Activated naive CD4-positive, alpha-beta T cell (primary cell): ENCODE results near the gene FBXL17.

Source experiments
- DNase-seq, 4 experiments: peaks; one replicate each; lab custom pipeline; 2025; lab: John Stamatoyannopoulos, UW

The FBXL17 gene

DNA sequence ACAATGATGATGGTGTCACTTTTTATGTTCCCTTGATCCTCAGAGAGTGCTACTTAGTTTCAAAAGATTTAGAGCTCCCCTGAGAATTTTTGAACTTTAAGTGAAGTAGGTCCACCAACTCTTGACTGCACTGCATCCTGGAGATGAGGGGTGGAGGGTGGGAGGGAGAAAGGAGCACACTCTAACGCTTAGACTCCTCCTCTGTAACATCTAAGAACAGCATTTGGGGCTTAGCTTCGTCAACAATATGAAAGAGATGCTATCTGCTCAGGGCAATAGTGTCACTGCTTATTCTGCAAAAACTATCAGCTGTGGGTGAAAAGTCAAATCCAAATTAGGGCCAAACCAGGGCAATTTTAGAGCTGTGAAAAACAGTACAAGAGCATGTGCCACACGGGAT is 468.4 kb downstream of the FBXL17 start:
- no peak for DNase-seq

DNA sequence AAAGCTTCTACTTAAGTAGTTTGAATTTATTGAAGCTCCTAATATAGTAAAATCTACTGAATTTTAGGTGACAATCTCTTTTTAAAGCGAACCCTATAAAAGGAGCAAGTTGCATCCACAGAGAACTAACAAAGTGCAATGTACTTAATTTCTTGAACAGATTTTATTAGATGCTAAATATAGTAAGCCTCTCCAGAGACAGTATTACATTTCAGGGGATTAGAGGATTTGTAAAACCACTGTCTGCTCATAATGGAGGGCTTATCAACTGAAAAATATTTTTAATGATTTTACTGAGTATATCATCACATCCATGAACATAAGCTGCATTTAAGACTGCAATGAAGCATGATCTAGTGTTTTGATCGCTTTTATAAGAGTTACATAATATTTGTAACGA is 481.2 kb downstream of the FBXL17 start:
- no peak for DNase-seq

- DNase-seq, result no peak
These were observed 487.5 kb downstream of the FBXL17 start for GRCh38 chr5:107894361-107894760.

DNA sequence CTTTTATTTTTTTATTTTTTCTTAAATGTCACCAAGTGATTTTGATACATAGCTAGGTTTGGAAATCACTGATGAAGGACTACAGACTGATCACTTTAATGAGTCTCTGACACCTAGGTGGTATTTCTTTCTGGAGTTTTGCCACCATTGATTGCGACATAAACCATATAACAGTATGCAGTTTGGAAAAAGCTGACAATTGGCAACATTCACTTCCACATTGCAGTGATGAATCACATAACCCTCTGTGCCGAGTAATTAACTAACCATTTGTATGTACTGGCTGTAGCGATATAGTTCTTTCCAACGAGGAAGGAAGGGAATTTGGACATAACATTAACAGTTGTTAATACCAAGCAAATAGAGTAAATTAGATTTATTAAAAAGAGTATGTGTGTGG is 488.3 kb downstream of the FBXL17 start:
- DNase-seq, result no peak

DNA sequence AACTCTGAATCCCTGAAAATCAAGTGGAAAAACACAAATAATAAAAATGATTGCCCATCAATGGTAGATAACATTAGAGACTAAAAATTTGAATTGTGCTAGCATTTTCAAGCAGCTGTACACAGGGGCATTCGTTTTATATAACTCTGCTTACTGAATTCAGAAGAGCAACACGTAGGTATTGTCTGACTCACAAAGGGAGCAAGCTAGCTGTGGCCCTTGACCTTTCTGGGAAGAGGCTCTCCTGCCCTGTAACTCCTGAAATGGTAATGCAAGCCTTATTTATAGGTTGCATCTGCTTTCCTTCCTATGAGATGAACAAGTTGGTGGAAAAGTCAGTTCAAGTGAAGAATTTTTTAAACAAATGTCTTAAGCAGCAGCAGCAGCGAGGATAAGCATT is 492.5 kb downstream of the FBXL17 start:
- no peak for DNase-seq

DNA sequence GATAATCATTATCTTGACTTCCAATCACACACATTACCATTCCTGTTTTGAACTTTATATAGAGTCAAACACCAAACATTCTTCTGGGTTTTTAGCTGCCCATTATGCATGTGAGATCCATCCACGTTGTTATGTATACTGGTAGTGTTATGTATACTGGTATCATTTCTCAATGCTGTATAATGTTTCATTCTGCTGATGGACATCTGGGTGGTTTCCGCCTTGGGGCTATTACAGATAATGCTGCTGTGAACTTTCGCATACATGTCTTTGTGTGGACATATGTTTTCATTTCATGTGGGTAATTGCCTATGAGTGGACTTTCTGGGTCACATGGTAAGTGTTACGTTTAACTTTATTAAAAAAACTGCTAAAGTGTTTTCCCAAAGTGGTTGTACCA is 493.4 kb downstream of the FBXL17 start:
- DNase-seq, result no peak

DNA sequence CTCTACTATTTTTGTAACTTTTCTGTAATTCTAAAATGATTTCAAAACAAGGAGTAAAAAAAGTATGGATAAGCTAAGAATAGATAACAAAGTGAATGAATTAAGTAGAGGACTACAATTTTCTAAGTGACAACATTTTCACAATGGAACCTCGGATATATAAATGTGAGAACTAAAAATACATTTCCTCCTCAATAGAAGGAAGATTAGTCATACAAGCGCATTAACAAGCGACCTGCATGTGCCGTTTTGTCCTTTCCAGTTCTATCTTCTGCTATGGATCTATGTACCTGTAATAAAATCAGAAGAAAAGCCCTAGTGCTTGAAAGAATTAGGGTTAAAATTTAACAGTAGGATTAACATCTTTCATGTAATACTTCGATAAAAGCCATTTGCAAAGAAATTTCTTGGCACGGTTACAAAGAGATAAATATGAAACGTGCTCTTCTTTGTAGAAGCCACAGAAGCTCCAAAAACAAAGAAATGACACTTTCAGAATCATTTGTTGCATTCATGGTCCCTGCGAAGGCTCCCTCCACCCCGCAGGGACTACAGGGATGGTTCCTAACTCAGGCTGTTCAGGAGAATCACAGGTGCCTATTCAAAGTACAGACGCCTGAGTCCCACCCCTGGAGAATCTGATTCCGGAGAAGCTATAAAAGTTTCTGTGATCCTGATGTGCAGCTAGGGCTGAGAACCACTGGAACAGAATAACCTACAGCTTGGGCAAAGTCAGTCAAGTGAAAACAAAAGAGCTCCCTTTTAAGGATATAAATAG is 494.5 kb downstream of the FBXL17 start:
- no peak for DNase-seq

DNA sequence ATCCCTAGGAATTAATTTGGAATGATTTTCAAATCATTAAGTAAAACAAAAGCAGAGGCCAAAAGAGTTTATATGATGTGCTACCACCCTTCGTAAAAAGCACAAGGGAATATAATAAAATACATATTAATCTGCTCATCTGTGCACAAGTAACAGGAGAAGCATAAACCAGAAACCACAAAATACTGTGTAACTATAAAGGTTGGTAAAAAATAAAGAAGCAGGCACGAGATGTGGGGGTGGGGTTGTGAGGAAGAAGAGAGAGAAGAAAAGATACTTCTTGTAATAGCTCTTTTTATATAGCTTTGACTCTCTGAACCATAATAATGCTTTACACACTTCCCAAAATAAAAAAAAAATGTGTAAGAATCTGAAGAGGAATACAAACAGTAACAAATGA is 496.3 kb downstream of the FBXL17 start:
- DNase-seq, result no peak

GRCh38 chr5:107884871-107885270 is 497.0 kb downstream of the FBXL17 start:
- DNase-seq, result no peak

DNA sequence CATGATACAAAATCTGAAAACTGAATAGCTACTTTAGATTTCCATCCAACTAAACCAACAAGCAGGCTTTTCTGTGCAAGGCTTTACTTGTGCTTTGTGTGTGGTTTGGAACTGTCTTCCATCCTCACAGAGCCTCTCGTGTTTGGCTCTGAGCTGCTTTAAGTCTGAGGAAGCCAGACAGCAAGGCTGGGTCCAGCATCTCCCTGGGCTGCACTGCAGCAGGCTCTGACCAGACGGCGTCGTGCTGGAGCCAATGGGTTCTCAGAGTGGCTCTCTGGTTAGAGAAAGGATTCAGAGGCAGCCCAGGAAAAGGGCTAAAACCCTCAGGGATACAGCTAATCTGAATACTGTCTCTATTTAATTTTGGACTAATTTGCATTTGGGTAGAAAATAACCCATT is 503.2 kb downstream of the FBXL17 start:
- DNase-seq, result no peak

DNA sequence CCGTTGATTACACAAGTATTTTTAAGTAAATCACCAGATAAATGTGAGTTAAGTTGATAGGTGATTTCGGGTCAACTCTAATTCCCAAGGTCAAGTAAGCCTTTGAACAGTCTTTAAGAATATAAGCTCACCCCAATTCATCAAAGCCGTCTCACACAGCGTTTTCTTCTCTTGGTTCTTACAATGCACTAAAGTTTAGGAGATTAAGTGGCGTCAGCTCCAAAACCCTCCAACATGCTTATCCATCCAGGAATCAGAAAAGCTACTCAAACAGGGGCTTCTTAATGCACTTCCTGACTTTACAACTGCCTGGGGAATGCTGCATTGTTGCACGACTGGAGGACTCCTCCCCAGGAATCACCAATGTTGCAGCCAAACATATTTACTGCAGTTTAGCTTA is 505.0 kb downstream of the FBXL17 start:
- DNase-seq, result no peak

GRCh38 chr5:107876261-107876660 is 505.6 kb downstream of the FBXL17 start:
- no peak for DNase-seq

DNA sequence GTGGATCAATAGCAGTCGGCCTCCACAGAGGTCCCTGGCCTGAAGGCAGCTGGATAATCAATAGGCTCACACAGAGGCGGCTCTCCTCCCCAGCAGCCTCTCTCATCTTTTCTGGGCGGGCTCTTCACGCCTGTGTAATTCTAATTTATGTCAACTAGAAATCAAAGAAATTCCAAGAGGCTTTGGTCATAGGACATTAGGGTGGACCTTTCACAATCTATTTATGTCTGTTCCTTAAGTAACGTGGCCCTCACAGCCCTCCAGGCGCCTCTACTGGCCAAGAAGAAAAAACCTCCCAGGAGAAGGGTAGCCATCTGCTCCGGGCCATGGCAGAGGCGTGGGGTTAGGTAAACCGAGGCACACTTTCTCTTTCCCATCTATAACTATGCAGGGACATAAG is 506.1 kb downstream of the FBXL17 start:
- DNase-seq, result no peak

DNA sequence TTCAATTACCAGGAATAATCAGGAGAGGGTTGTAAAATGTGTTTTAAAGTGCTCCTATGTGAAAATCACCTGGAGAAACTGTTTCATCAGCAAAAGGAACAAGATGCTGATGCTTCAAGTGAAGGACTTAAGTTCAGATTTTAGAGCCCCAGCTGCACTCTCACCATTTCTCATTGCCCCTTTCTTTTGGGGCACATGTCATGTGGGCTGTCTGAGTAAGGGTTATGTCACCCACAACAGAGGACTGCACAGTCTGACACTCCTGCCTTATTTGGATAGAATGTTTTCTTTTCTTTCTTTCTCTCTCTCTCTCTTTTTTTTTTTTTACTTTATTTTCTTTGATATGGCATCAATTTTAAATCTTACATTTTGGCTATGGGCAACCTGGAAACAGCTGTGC is 507.1 kb downstream of the FBXL17 start:
- no peak for DNase-seq

GRCh38 chr5:107873877-107874276 is 508.0 kb downstream of the FBXL17 start:
- DNase-seq, result no peak

GRCh38 chr5:107871023-107871422 is 510.9 kb downstream of the FBXL17 start:
- no peak for DNase-seq

DNA sequence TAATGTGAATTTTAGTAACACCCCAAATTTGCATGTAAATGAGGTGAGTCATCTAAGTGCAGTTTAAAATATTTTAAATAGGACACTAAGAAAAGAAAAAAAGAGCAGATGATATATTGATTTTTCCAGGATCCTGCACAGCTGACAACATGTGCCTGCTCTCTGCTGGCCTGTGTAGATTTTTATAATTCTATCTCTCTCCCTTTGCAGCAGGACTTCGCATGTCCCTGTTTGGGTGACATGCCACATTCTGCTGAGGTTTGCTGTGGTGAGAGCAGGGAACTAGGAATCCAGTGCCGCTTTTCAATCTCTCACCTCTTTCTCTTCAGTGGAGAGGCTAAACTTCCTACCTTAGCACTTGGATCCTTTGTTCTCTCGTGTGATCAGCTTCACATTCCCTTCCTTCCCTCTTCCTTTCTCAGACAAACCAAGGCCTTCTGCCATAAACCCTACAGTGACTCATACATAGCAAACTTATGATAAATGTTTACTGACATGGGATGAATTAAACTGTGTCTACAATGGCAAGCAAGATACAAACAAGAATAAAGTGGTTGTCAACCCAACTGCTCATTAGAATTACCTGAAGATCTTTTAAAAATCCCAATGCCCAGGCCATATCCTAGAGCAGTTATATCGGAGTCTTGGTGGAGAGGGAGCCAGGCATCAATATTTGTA is 512.3 kb downstream of the FBXL17 start:
- no peak for DNase-seq

GRCh38 chr5:107868650-107869409 is 513.1 kb downstream of the FBXL17 start:
- no peak for DNase-seq

DNA sequence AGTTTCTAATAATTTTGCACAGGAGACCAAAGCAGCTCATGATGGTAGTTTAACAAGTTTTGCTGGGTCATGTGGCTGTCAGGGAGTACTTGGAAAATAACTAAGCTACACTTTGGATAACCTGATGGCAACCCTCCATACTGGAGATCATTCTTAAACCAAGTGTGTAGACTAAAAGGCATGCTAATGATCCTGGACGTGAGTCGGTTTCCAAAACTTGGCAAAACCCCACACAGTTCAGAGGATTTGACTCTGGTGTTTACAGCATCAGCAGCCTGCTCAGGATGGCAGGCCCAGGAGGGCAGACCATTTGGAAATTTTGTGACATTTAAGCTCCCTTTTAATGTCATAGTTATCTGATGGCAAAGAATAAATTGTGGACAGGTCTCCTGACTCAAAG is 514.6 kb downstream of the FBXL17 start:
- DNase-seq, result no peak

GRCh38 chr5:107864793-107865192 is 517.1 kb downstream of the FBXL17 start:
- DNase-seq, result no peak

DNA sequence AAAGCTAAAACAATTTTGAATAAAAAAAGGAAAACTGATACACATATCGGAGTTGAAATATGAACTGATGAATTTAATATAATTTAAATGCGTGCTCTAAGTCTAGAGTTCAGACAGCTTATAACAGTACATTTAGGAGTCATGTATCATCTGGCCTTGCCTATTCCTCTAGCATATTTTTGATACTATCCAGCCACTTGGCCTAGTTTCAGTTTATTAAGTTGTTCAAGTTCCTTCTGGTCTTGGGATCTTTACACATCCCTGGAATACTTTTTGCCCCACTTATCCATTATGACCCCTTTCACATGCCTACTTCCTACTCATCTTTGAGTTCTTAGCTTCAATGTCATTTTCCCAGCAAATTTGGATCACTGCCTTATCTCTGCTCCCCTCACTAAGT is 518.8 kb downstream of the FBXL17 start:
- DNase-seq, result no peak

- no peak for DNase-seq
These were observed 520.3 kb downstream of the FBXL17 start for GRCh38 chr5:107861565-107861964.

- DNase-seq, result no peak
These were observed 521.9 kb downstream of the FBXL17 start for GRCh38 chr5:107860044-107860443.
